Mesendoderm (in vitro differentiated cells): Measurements from ENCODE around the gene SERPINB12.
A peak's percentile ranks its signal among the peaks of the same experiment; 100 is the strongest.

ENCODE experiments used
- DNase-seq: peaks from one replicate; pipeline ENCODE4 v3.0.0; 2013
- H2AK5ac ChIP-seq: 2 replicates; pipeline ENCODE4 v1.6.1; 2013; ENCODE audit warnings: low read length, inconsistent platforms
- H2BK120ac ChIP-seq: 2 replicates; pipeline ENCODE4 v1.6.1; 2013; ENCODE audit warnings: low read depth, mild to moderate bottlenecking, low read length, moderate library complexity, mixed read lengths
- H2BK15ac ChIP-seq: replicated peaks from 2 replicates; pipeline ENCODE4 v1.6.1; 2013; ENCODE audit warnings: low read depth, mild to moderate bottlenecking, moderate library complexity
- H2BK5ac ChIP-seq: 2 replicates; pipeline ENCODE4 v1.6.1; 2013; ENCODE audit warnings: low read length, inconsistent platforms
- H3K18ac ChIP-seq: 2 replicates; pipeline ENCODE4 v1.6.1; 2013; ENCODE audit warnings: mild to moderate bottlenecking, low read length, mixed read lengths
- H3K23ac ChIP-seq: one replicate; pipeline ENCODE4 v1.6.1; 2013; ENCODE audit warnings: low read length
- H3K27ac ChIP-seq: 2 replicates; pipeline ENCODE4 v1.5.1; 2013; ENCODE audit warnings: low read depth, mild to moderate bottlenecking, inconsistent platforms, low read length, moderate library complexity
- H3K27me3 ChIP-seq: 2 replicates; pipeline ENCODE4 v1.6.1; 2013; ENCODE audit warnings: low read length, control low read depth, mild to moderate bottlenecking, inconsistent platforms; ENCODE audit not compliant: insufficient read depth, poor library complexity
- H3K36me3 ChIP-seq: 2 replicates; pipeline ENCODE4 v1.6.1; 2013; ENCODE audit warnings: low read length, inconsistent platforms; ENCODE audit not compliant: control insufficient read depth, insufficient read depth
- H3K4ac ChIP-seq: one replicate; pipeline ENCODE4 v1.6.1; 2013; ENCODE audit warnings: low read depth, mild to moderate bottlenecking, low read length, moderate library complexity
- H3K4me1 ChIP-seq: 2 replicates; pipeline ENCODE4 v1.6.1; 2013; ENCODE audit warnings: low read depth, low read length, inconsistent platforms; ENCODE audit not compliant: control insufficient read depth
- H3K4me2 ChIP-seq: 2 replicates; pipeline ENCODE4 v1.6.1; 2013; ENCODE audit warnings: low read length
- H3K4me3 ChIP-seq: 2 replicates; pipeline ENCODE4 v1.5.1; 2013; ENCODE audit warnings: mild to moderate bottlenecking, low read length
- H3K56ac ChIP-seq: one replicate; pipeline ENCODE4 v1.6.1; 2013; ENCODE audit warnings: low read length
- H3K79me1 ChIP-seq: 2 replicates; pipeline ENCODE4 v1.6.1; 2013; ENCODE audit warnings: low read length, inconsistent platforms
- H3K79me2 ChIP-seq: 2 replicates; pipeline ENCODE4 v1.6.1; 2013; ENCODE audit warnings: mild to moderate bottlenecking, low read length; ENCODE audit not compliant: control insufficient read depth, insufficient read depth
- H3K9ac ChIP-seq: 2 replicates; pipeline ENCODE4 v1.6.1; 2013; ENCODE audit warnings: low read length, inconsistent platforms
- H4K5ac ChIP-seq: one replicate; pipeline ENCODE4 v1.6.1; 2013; ENCODE audit warnings: low read length
- H4K8ac ChIP-seq: one replicate; pipeline ENCODE4 v1.6.1; 2013; ENCODE audit warnings: low read depth, mild to moderate bottlenecking, control low read depth, low read length, moderate library complexity
- WGBS: extraction: QIAGEN DNeasy Blood & Tissue Kit; methylation state at CpG from one replicate; pipeline ENCODE4 v1.1.7; 2013; ENCODE audit warnings: low lambda C conversion rate, missing lambda C conversion rate; ENCODE audit not compliant: insufficient coverage; ENCODE audit errors: extremely low coverage; 5-methylcytosine and 5-hydroxymethylcytosine counted together

SERPINB12 gene

GRCh38 chr18:63567825-63568224, 25.7 kb downstream of the SERPINB12 start:
- Histone ChIP-seq H4K8ac (no peak overlapping the region), H2AK5ac (no peak overlapping the region), H3K56ac (no peak overlapping the region), H3K79me2 (no peaks in the 10 kb centered on the region), H3K27me3 (no peaks in the 10 kb centered on the region), H2BK15ac (no peak overlapping the region), H3K4me2 (no peak overlapping the region), H3K36me3 (no peaks in the 10 kb centered on the region), H3K9ac (no peak overlapping the region), H3K18ac (no peak overlapping the region), H3K23ac (no peak overlapping the region), H3K79me1 (no peaks in the 10 kb centered on the region), H3K4me1 (no peaks in the 10 kb centered on the region), H4K5ac (no peak overlapping the region), H2BK5ac (no peak overlapping the region), H3K27ac (no peak overlapping the region), H3K4ac (no peak overlapping the region), H2BK120ac (no peak overlapping the region), H3K4me3 (no peak overlapping the region)
- DNase-seq: no peak
- WGBS: no CpG with 5 or more reads among the region's 9 CpGs

GRCh38 chr18:63570721-63571120, 28.6 kb downstream of the SERPINB12 start:
- Histone ChIP-seq H3K4ac (no peak overlapping the region), H3K4me2 (no peak overlapping the region), H3K56ac (no peak overlapping the region), H4K5ac (no peak overlapping the region), H3K79me2 (no peaks in the 10 kb centered on the region), H2BK120ac (no peak overlapping the region), H3K4me3 (no peak overlapping the region), H3K36me3 (no peaks in the 10 kb centered on the region), H3K27ac (no peak overlapping the region), H2BK15ac (no peak overlapping the region), H4K8ac (no peak overlapping the region), H2BK5ac (no peak overlapping the region), H2AK5ac (no peak overlapping the region), H3K79me1 (no peaks in the 10 kb centered on the region), H3K27me3 (no peaks in the 10 kb centered on the region), H3K4me1 (no peaks in the 10 kb centered on the region), H3K18ac (no peak overlapping the region), H3K23ac (no peak overlapping the region), H3K9ac (no peak overlapping the region)
- WGBS: 100% methylated on average over 2 of the region's 6 CpGs
- DNase-seq: no peak

GRCh38 chr18:63575681-63576080, 33.5 kb downstream of the SERPINB12 start:
- H3K27me3 ChIP-seq: no peaks in the 10 kb centered on the region
- no peaks in the 10 kb centered on the region for H3K4me1 ChIP-seq
- no peak for DNase-seq
- no peaks in the 10 kb centered on the region for H3K79me1 ChIP-seq
- H3K36me3 ChIP-seq: no peaks in the 10 kb centered on the region
- no peak overlapping the region for H3K56ac ChIP-seq
- no peak overlapping the region for H4K8ac ChIP-seq
- no peak overlapping the region for H2BK15ac ChIP-seq
- H3K18ac ChIP-seq: no peak overlapping the region
- H3K4me2 ChIP-seq: no peak overlapping the region
- H3K4me3 ChIP-seq: no peak overlapping the region
- H3K27ac ChIP-seq: no peak overlapping the region
- no peak overlapping the region for H3K9ac ChIP-seq
- H2BK5ac ChIP-seq: no peak overlapping the region
- H2AK5ac ChIP-seq: no peak overlapping the region
- H2BK120ac ChIP-seq: no peak overlapping the region
- no peak overlapping the region for H4K5ac ChIP-seq
- H3K79me2 ChIP-seq: no peaks in the 10 kb centered on the region
- H3K23ac ChIP-seq: no peak overlapping the region
- no peak overlapping the region for H3K4ac ChIP-seq

- no peak overlapping the region for H3K9ac ChIP-seq
- H3K4ac ChIP-seq: no peak overlapping the region
- H3K23ac ChIP-seq: no peak overlapping the region
- H2BK15ac ChIP-seq: no peak overlapping the region
- no peak overlapping the region for H3K27ac ChIP-seq
- H2BK120ac ChIP-seq: no peak overlapping the region
- 80% methylated on average over 1 of the region's 5 CpGs for WGBS
- H3K27me3 ChIP-seq: no peaks in the 10 kb centered on the region
- no peak overlapping the region for H3K18ac ChIP-seq
- no peak overlapping the region for H2AK5ac ChIP-seq
- H3K4me3 ChIP-seq: no peak overlapping the region
- no peaks in the 10 kb centered on the region for H3K79me1 ChIP-seq
- H3K79me2 ChIP-seq: no peaks in the 10 kb centered on the region
- H3K4me2 ChIP-seq: no peak overlapping the region
- no peak overlapping the region for H3K56ac ChIP-seq
- no peaks in the 10 kb centered on the region for H3K36me3 ChIP-seq
- peak; percentile 54 for DNase-seq
- no peaks in the 10 kb centered on the region for H3K4me1 ChIP-seq
- H4K8ac ChIP-seq: no peak overlapping the region
- H4K5ac ChIP-seq: no peak overlapping the region
- no peak overlapping the region for H2BK5ac ChIP-seq
Measured at GRCh38 chr18:63578357-63578958, 36.3 kb downstream of the SERPINB12 start.

DNA sequence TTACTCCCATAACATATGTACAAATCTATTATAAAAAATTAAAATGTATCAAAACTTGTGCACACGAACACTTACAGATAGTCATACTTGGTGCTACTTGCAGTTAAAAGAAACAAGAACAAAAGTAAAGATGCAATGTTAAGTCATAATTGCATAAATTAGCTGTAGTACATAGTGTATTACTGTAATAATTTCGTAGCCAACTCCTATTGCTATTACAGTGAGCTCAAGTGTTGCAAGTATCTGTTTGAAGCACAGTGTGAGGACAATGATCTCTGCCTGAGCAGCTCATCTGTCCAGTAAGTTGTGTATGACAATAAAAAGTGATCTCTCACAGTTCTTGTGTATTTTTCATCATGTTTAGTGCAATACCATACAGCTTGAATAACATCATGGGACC, 37.4 kb downstream of the SERPINB12 start:
- H3K36me3 ChIP-seq: no peaks in the 10 kb centered on the region
- H3K23ac ChIP-seq: no peak overlapping the region
- H3K4me1 ChIP-seq: no peaks in the 10 kb centered on the region
- H2AK5ac ChIP-seq: no peak overlapping the region
- no peak overlapping the region for H3K4me3 ChIP-seq
- no peak overlapping the region for H4K5ac ChIP-seq
- H2BK5ac ChIP-seq: no peak overlapping the region
- no CpG with 5 or more reads among the region's 2 CpGs for WGBS
- H3K9ac ChIP-seq: no peak overlapping the region
- H2BK15ac ChIP-seq: no peak overlapping the region
- H3K79me2 ChIP-seq: no peaks in the 10 kb centered on the region
- H3K79me1 ChIP-seq: no peaks in the 10 kb centered on the region
- H2BK120ac ChIP-seq: no peak overlapping the region
- H3K4me2 ChIP-seq: no peak overlapping the region
- H4K8ac ChIP-seq: no peak overlapping the region
- H3K27me3 ChIP-seq: no peaks in the 10 kb centered on the region
- no peak for DNase-seq
- H3K4ac ChIP-seq: no peak overlapping the region
- H3K18ac ChIP-seq: no peak overlapping the region
- H3K27ac ChIP-seq: no peak overlapping the region
- H3K56ac ChIP-seq: no peak overlapping the region

DNA sequence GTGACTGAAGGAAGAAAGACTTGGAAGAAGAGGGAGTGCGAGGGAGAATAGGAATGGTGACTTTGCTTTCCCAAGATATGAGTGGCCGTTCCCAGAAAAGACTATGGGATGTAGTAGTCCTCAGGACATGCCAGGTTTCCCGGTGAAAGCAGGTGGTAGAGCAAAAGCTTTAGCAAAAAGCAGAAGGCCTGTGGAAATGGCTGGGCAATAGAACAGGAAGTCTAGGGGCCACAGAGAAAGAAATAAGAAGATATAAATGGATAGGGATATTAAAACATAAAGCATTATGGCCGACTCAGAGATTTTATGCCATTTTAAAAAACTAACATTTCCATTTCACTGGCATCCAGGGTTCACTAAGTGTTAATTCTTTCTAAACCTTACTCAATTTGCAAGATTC, 43.8 kb downstream of the SERPINB12 start:
- H3K79me1 ChIP-seq: no peaks in the 10 kb centered on the region
- H2BK5ac ChIP-seq: no peak overlapping the region
- no peak overlapping the region for H3K18ac ChIP-seq
- H3K4ac ChIP-seq: no peak overlapping the region
- no peak overlapping the region for H3K4me3 ChIP-seq
- no peaks in the 10 kb centered on the region for H3K27me3 ChIP-seq
- no peaks in the 10 kb centered on the region for H3K79me2 ChIP-seq
- H3K4me2 ChIP-seq: no peak overlapping the region
- H3K23ac ChIP-seq: no peak overlapping the region
- no peak overlapping the region for H2AK5ac ChIP-seq
- no peak overlapping the region for H3K9ac ChIP-seq
- no peak overlapping the region for H4K8ac ChIP-seq
- H3K4me1 ChIP-seq: no peaks in the 10 kb centered on the region
- H3K56ac ChIP-seq: no peak overlapping the region
- no peak overlapping the region for H4K5ac ChIP-seq
- WGBS: no CpG with 5 or more reads among the region's 4 CpGs
- H2BK15ac ChIP-seq: no peak overlapping the region
- H2BK120ac ChIP-seq: no peak overlapping the region
- no peak overlapping the region for H3K27ac ChIP-seq
- H3K36me3 ChIP-seq: no peaks in the 10 kb centered on the region
- DNase-seq: no peak
